Sciatic nerve (tissue), 2 donors: ENCODE data around the gene CLCN4. TPM values are rescaled to one million over a fixed set of nuclear protein-coding genes. Genes with fewer than 3 reads are reported as not detected.

Experiments used
- ATAC-seq: fragments of 200-7000 bp; cut with Tn5 transposase; one replicate; pipeline ENCODE4 v1.9.1; 2020; ENCODE audit warnings: mild to moderate bottlenecking, moderate library complexity
- DNase-seq: peaks from one replicate; pipeline ENCODE4 v3.0.0-alpha.2; 2020; ENCODE audit warnings: low spot score
- intact Hi-C: fragments of 100-400 bp; cut with DNase I; formaldehyde crosslinking; loops from one replicate; pipeline ENCODE4 v1.14.2; 2022
- total RNA-seq: library from RNA; stranded (reverse); fragmentation: NEBNext Ultra II Directional; extraction: Animal tissue kit (Norgen Biotek cat#: 25700); gene quantifications from one replicate; pipeline ENCODE4 v1.2.1, GENCODE V29; 2021
- donor health status: DM: no; HTN: no; CAD: no.
- donor health status: DM: no; HTN: no; CAD: no.

The CLCN4 gene
- total RNA-seq, 1 donor from 2014 or later: 9.1 TPM

GRCh38 chrX:10216208-10216607 lies 59.4 kb downstream of the CLCN4 start:
- DNase-seq: no peak
- intact Hi-C loops: no loop called here
- ATAC-seq: no peak

DNA sequence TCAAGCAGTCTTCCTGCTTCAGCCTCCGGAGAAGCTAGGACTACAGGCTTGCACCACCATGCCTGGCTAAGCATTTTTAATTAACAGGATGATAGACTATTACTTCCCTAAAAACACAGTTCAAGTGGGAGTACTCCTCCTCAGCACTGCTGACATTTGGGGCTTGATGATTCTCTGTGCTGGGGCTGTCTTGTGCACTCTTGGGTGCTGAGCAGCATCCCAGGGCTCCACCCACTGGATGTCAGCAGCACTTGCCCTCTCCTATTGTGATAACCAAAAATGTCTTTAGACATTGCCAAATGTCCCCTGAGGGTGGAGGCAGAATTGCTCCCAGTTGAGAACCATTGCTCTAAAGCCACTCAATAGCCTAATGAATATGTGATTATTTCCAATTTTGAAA lies 60.4 kb downstream of the CLCN4 start:
- intact Hi-C loops: no loop called here

DNA sequence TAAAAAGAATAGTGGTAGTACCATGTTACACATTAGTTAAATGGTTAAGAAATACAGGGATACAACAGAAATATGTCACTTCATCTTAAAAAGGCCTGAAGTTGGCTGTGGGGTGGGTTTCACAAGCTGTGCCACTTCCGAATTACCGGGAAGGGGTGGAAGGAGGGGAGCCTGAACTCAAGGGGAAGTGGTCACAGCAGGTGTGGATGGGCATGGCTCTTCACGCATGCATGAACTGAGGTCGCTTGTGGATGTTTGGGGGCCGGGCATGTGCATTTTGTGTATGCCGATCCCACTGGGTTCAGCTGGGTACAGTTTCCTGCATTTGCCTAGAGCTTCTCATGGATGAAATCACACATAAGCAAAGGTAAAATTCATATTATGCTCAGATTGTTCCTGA lies 64.9 kb downstream of the CLCN4 start:
- DNase-seq (no peak), ATAC-seq (no peak)
- intact Hi-C loops: no loop called here

More for the DNA sequence above, 60.4 kb downstream of the CLCN4 start:
- ATAC-seq: no peak
- no peak for DNase-seq

GRCh38 chrX:10223276-10223675 lies 66.5 kb downstream of the CLCN4 start:
- DNase-seq: no peak
- intact Hi-C loops: no loop called here
- ATAC-seq: no peak

DNA sequence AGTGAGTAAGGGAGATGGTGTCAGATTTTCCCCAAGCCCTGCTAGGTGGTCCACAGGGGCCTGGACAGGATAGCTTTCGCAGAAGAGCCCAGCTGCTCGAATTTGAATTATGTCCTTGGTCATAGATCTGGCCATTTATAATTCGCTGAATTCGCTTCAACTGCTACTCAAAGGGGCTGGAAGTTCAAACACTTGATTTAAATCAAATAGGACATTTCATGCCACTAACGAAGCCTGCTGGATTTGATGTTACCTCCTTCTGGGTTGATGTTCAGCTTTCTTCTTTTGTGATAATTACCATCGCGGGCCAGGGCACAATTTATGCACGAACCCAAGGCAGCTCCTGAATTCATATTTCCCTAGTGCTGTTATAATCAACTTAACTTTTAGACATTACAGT lies 67.0 kb downstream of the CLCN4 start:
- intact Hi-C loops: no loop called here
- DNase-seq (no peak), ATAC-seq (no peak)

DNA sequence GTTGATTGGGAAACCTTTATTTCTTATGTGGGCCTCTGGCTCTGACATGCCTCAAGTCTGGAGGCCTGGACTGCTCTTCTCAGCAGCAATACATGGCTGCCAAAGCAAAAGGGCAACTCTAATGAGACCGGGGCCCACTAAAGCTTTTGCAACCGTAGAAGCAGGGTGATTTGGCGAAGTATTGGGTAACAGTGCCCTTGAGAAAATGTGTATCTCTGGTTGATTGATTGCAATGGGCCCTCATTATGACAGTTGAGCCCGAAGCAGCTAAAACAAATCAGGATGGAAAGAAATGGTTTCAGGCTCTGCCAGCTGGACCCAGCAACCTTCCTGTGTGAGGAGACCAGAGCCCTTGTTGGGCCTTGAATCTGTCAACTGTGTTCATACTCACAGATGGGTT lies 73.4 kb downstream of the CLCN4 start:
- intact Hi-C loops: no loop called here
- no peak for ATAC-seq
- DNase-seq: no peak

DNA sequence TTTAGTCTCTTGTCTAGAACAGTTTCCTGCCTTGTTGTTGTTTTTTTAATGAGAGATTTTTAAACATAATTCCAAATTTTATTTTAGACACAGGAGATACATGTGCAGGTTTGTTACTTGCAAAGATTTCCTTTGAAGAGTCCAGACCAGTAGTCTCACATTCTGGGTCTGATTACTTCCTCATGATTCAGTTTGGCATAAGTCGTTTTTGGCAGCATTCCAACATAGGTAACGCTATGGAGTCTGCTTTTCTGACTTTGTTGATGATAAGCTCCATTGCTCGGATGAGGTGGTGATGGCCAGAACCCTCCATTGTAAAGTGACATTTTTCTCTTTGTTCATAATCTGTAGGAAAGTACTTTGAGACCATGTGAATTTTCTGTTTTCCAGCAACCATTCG lies 74.7 kb downstream of the CLCN4 start:
- intact Hi-C loops: no loop called here
- DNase-seq (no peak), ATAC-seq (no peak)

- ATAC-seq: no peak
- no peak for DNase-seq
- intact Hi-C loops: no loop called here
These were observed 76.4 kb downstream of the CLCN4 start for GRCh38 chrX:10233173-10233572.

DNA sequence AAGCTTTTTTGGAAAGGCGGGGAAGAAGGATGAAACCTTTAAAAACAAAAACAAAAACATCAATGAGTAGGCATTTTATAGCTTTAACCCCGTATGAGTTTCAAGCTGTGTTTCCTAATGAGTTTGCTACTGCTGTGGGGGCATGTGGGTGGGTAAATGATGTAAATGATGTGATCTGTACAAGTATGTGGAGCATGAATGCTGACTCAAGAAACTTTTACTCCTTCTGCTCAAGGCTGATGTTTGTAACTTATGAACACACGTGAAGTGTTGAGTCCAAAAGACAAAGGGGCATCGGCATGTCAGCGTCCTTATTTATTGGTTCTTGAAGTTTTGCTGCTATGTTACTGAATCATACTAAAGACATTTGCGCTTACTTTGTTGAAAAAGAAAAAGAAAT lies 76.9 kb downstream of the CLCN4 start:
- intact Hi-C loops: no loop called here
- no peak for ATAC-seq
- DNase-seq: no peak

DNA sequence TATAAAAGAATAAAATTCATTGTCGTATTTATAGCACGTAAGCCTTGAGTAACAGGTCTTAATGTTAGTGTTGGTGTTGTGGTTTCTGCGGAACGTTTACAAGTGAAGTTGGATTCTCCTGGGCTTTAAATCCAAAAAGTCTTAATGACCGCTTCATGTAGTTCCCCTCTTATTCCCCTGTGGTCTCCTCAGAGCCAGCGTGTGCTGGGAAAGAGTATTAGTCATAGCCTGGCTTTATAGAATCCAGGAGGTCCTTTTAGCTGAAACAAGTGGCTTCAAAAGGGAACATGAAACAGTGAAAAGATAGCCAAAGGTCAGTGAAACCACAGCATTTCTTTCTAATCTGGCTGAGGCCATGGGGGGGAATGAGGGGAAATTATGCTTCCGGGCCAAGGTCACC lies 79.1 kb downstream of the CLCN4 start:
- DNase-seq: no peak
- ATAC-seq: peak; percentile 74
- intact Hi-C loops: no loop called here

- DNase-seq: no peak
- ATAC-seq: no peak
- intact Hi-C loops: no loop called here
These were observed 80.5 kb downstream of the CLCN4 start for GRCh38 chrX:10237241-10237640.

- ATAC-seq: no peak
- intact Hi-C loops: no loop called here
- DNase-seq: no peak
These were observed 82.9 kb downstream of the CLCN4 start for GRCh38 chrX:10239611-10240064.

- intact Hi-C loops: no loop called here
- DNase-seq (no peak), ATAC-seq (peak; percentile 45)
These were observed 84.1 kb downstream of the CLCN4 start for GRCh38 chrX:10240918-10241317.

DNA sequence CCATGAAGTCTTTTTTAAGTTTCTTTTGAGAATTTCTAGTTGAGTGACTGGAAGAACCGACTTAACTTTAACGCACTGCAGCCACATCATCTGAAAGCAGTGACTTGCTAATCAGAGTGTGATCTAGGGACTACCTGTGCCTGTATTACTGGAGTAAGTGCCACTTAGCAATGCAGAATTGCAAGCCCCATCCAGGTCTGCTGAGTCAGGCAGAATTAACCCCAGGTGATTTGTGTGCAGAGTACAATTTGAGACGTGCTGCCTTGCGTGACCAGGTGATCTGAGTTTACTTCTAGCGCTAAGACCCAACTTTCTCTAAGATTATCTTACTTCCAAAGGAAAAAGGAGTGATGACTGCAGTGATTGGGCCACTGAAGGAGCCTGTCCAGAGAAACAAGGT lies 85.3 kb downstream of the CLCN4 start:
- DNase-seq: no peak
- intact Hi-C loops: no loop called here
- no peak for ATAC-seq

DNA sequence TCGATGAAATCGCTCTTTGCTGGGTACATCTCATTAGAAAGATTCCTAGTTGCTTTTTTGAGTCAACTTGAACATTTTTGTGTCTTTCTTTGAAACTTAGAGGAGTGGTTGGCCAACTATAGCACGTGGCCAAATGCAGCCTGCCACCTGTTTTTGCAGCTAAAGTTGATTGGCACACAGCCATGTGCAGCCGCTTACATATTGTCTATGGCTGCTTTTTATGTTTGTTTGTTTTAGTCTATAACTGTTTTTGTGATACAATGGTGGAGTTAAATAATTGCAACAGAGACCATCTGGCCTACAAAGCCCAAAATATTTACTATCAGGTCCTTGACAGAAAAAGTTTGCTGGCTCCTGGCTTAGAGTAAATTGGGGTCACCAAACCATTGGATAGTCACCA lies 86.3 kb downstream of the CLCN4 start:
- intact Hi-C loops: no loop called here
- DNase-seq (no peak), ATAC-seq (no peak)

- DNase-seq: no peak
- ATAC-seq: peak; percentile 41
- intact Hi-C loops: no loop called here
These were observed 88.3 kb downstream of the CLCN4 start for GRCh38 chrX:10244915-10245622.

DNA sequence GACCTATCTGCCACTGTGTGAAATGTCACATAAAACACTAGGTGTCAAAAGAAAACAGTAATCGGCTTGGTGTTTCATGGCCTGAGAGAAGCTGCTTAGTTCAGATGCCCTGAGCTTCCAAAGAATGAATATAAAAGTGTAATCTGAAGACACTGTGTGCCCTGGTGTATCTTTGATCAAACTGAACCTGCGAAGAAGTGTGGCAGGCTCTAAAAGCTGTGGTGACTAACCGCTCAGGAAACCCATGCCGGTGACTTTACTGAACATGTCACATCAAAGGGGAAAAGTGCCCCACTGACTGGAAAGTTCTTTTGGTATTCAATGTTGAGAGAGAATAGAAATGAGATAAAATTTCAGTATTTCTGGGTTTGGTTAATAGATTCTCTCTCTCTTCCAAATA lies 89.1 kb downstream of the CLCN4 start:
- intact Hi-C loops: no loop called here
- ATAC-seq (no peak), DNase-seq (no peak)

- ATAC-seq (no peak), DNase-seq (no peak)
- intact Hi-C loops: no loop called here
These were observed 89.5 kb downstream of the CLCN4 start for GRCh38 chrX:10246297-10246696.

GRCh38 chrX:10246846-10247245 lies 90.1 kb downstream of the CLCN4 start:
- intact Hi-C loops: no loop called here
- DNase-seq (no peak), ATAC-seq (no peak)

- intact Hi-C loops: no loop called here
- no peak for ATAC-seq
- no peak for DNase-seq
These were observed 98.0 kb downstream of the CLCN4 start for GRCh38 chrX:10254739-10255138.

DNA sequence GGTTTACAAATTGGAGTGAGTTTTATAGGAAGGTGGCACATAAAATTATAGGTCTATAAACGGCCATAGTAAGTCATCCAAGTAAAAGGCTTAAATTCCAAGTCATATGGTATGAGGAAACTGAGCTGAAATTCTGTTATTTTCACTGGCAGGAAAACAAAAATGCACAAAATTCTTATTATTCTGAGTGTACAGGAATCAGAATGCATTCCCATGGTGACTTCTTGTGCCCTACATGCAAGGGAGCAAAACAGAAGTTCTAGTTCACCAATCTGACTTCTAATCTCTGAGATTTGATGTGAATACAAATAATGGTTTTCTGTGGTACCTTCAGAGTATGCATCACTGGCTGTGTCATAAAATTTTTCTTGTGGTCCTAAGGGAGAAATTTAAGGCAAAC lies 102.9 kb downstream of the CLCN4 start:
- intact Hi-C loops: no loop called here
- DNase-seq: no peak
- ATAC-seq: no peak
